PC-3 (cell line): ENCODE results near the gene SLC35D2. TPM values are rescaled to one million over a fixed set of nuclear protein-coding genes. Genes with fewer than 3 reads are reported as not detected.

Experiments used
- ATAC-seq: fragments of 200-7000 bp; cut with Tn5 transposase; 2 replicates; pipeline ENCODE4 v1.9.1; 2020; ENCODE audit warnings: mild to moderate bottlenecking, moderate library complexity
- BruUV-seq: library from RNA; stranded (reverse); fragments of 400-500 nt; replicated peaks from 2 replicates; lab custom pipeline; 2021; lab: Mats Ljungman, UMichigan
- CTCF ChIA-PET: fragments of 300-600 bp; sonication (Branson Sonifier 250); formaldehyde crosslinking; loops from one replicate; lab custom pipeline; 2022; ENCODE audit warnings: antibody characterized with exemption; lab: Charles Lee
- POLR2A ChIA-PET: fragments of 300-600 bp; sonication (Branson Sonifier 250); formaldehyde crosslinking; loops from one replicate; lab custom pipeline; 2022; ENCODE audit warnings: antibody characterized with exemption; ENCODE audit not compliant: unreplicated experiment; lab: Charles Lee
- DNase-seq: peaks from one replicate; pipeline ENCODE4 v3.0.0-alpha.2; 2015
- H2AFZ ChIP-seq: fragments of 300-600 bp; sonication (generic); 2 replicates; pipeline ENCODE4 v1.6.0; 2016; ENCODE audit warnings: antibody characterized with exemption, low read length
- H3F3A ChIP-seq: fragments of 300-600 bp; sonication (generic); one replicate; pipeline ENCODE4 v1.6.0; 2017; ENCODE audit warnings: antibody characterized with exemption, low read length, control low read depth, mild to moderate bottlenecking; ENCODE audit not compliant: unreplicated experiment
- H3K27ac ChIP-seq: fragments of 300-600 bp; sonication (generic); 2 replicates; pipeline ENCODE4 v1.5.1; 2016; ENCODE audit warnings: mild to moderate bottlenecking, low read length
- H3K27me3 ChIP-seq: fragments of 300-600 bp; sonication (generic); 2 replicates; pipeline ENCODE4 v1.6.1; 2016; ENCODE audit warnings: low read length, mixed read lengths
- H3K36me3 ChIP-seq: fragments of 300-600 bp; sonication (generic); 2 replicates; pipeline ENCODE4 v1.6.1; 2016; ENCODE audit warnings: low read depth, mixed run types, low read length, mixed read lengths
- H3K4me1 ChIP-seq: fragments of 300-600 bp; sonication (generic); 2 replicates; pipeline ENCODE4 v1.5.1; 2016; ENCODE audit warnings: low read length; ENCODE audit not compliant: insufficient read depth
- H3K4me2 ChIP-seq: fragments of 300-600 bp; sonication (generic); 2 replicates; pipeline ENCODE4 v1.6.0; 2016; ENCODE audit warnings: low read length
- H3K4me3 ChIP-seq: fragments of 300-600 bp; sonication (generic); 2 replicates; pipeline ENCODE4 v1.5.1; 2016; ENCODE audit warnings: mild to moderate bottlenecking, low read length, mixed read lengths
- H3K79me2 ChIP-seq: fragments of 300-600 bp; sonication (generic); 2 replicates; pipeline ENCODE4 v1.6.1; 2017; ENCODE audit warnings: low read length, mixed read lengths
- H3K9ac ChIP-seq: fragments of 300-600 bp; sonication (generic); 2 replicates; pipeline ENCODE4 v1.6.0; 2016; ENCODE audit warnings: mild to moderate bottlenecking, low read length
- H3K9me2 ChIP-seq: fragments of 300-600 bp; sonication (generic); replicated peaks from 2 replicates; pipeline ENCODE4 v1.6.1; 2016; ENCODE audit warnings: mixed run types, low read length, mixed read lengths
- H3K9me3 ChIP-seq: fragments of 300-600 bp; sonication (generic); 2 replicates; pipeline ENCODE4 v1.6.1; 2016; ENCODE audit warnings: low read length, mixed read lengths
- H4K20me1 ChIP-seq: fragments of 300-600 bp; sonication (generic); 2 replicates; pipeline ENCODE4 v1.6.1; 2016; ENCODE audit warnings: low read length, mixed read lengths
- EZH2 ChIP-seq: fragments of 300-600 bp; sonication (generic); IDR thresholded peaks from one replicate; pipeline ENCODE4 v1.6.1; 2017; ENCODE audit warnings: antibody characterized with exemption, mild to moderate bottlenecking, low read length; ENCODE audit not compliant: unreplicated experiment
- EZH2phosphoT487 ChIP-seq: fragments of 300-600 bp; sonication (generic); IDR thresholded peaks from 2 replicates; pipeline ENCODE4 v1.6.1; 2018; ENCODE audit warnings: mild to moderate bottlenecking, antibody characterized with exemption, low read length, borderline replicate concordance
- intact Hi-C: fragments of 100-400 bp; cut with micrococcal nuclease; formaldehyde crosslinking; loops from 2 replicates; pipeline ENCODE4 v1.9.0; 2023
- total RNA-seq: library from RNA; depleted of rRNA; stranded (reverse); fragments of >200 nt; gene quantifications from 2 replicates; pipeline ENCODE4 v1.2.3, GENCODE V29; 2014; rRNA removed
- TF ChIP-seq, protein P1 (sequence below): fragments of 300-600 bp; sonication (generic); conservative IDR thresholded peaks from 2 replicates; pipeline ENCODE4 v1.5.1; 2017; ENCODE audit warnings: antibody characterized with exemption, low read depth, mild to moderate bottlenecking, low read length

Gene SLC35D2
- total RNA-seq, 1 experiment from 2014 or later, result 21.5 TPM

- Histone ChIP-seq H3K27me3 (no peaks in the 10 kb centered on the region), H3F3A (no peaks in the 10 kb centered on the region), H3K4me1 (no peaks in the 10 kb centered on the region), H3K4me3 (no peak overlapping the region), H3K79me2 (no peaks in the 10 kb centered on the region), H4K20me1 (no peaks in the 10 kb centered on the region), H3K4me2 (no peak overlapping the region), H2AFZ (no peak overlapping the region), H3K36me3 (no peaks in the 10 kb centered on the region), H3K9me2 (no peaks in the 10 kb centered on the region), H3K9ac (no peak overlapping the region), H3K9me3 (0 out of 2 replicates have a peak, but pooled peaks cover 4% of the 10 kb centered on the region), H3K27ac (no peak overlapping the region)
- no peak for DNase-seq
- ATAC-seq, result no peak
- POLR2A ChIA-PET, result no interaction called here
- no TSS peak for BruUV-seq
- CTCF ChIA-PET, result no interaction called here
- TF ChIP-seq, protein P1, sequence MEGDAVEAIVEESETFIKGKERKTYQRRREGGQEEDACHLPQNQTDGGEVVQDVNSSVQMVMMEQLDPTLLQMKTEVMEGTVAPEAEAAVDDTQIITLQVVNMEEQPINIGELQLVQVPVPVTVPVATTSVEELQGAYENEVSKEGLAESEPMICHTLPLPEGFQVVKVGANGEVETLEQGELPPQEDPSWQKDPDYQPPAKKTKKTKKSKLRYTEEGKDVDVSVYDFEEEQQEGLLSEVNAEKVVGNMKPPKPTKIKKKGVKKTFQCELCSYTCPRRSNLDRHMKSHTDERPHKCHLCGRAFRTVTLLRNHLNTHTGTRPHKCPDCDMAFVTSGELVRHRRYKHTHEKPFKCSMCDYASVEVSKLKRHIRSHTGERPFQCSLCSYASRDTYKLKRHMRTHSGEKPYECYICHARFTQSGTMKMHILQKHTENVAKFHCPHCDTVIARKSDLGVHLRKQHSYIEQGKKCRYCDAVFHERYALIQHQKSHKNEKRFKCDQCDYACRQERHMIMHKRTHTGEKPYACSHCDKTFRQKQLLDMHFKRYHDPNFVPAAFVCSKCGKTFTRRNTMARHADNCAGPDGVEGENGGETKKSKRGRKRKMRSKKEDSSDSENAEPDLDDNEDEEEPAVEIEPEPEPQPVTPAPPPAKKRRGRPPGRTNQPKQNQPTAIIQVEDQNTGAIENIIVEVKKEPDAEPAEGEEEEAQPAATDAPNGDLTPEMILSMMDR, result no peak
- no peak for TF ChIP-seq EZH2
- no peak for TF ChIP-seq EZH2phosphoT487
- intact Hi-C loops, result no loop called here
These were observed 108.6 kb downstream of the SLC35D2 start for GRCh38 chr9:96274939-96275338.

Other genes with a start within 250 kb of the SLC35D2 start
- 0.26 TPM in 1 of 2 replicates, not detected in the other for gene HSD17B3, start 81.5 kb downstream of the SLC35D2 start, total RNA-seq
- gene ZNF367, start 34.7 kb upstream of the SLC35D2 start, total RNA-seq, result 10.8 and 14.0 TPM in 2 replicates
- 6.6 and 9.2 TPM in 2 replicates for gene HABP4, start 66.5 kb upstream of the SLC35D2 start, total RNA-seq
- gene CDC14B, start 236.1 kb upstream of the SLC35D2 start, total RNA-seq, result 10.5 and 11.4 TPM in 2 replicates